Activated naive CD8-positive, alpha-beta T cell treated with anti-CD3 and anti-CD28 coated beads, Interleukin-2, amount 10 ng/mL, durations not matched to agents 7 days and 5 days (primary cell): ENCODE results near the gene PEF1. TPM values are rescaled to one million over a fixed set of nuclear protein-coding genes. Genes with fewer than 3 reads are reported as not detected.

Source experiments
- ATAC-seq: fragments of 150-1000 bp; cut with Tn5 transposase; one replicate; pipeline ENCODE4 v1.10.0; 2021; ENCODE audit warnings: low read depth, moderate library complexity
- POLR2A ChIA-PET: fragments of 350-600 bp; sonication (Branson Sonifier 250); formaldehyde crosslinking; loops from one replicate; lab custom pipeline; 2021; ENCODE audit warnings: antibody characterized with exemption; lab: Charles Lee
- DNase-seq: peaks from one replicate; pipeline ENCODE4 v3.0.0; 2021
- H3K27ac Mint-ChIP-seq: one replicate; pipeline ENCODE4 v1.8.0; 2022; ENCODE audit warnings: mild to moderate bottlenecking, mixed read lengths
- H3K27me3 Mint-ChIP-seq: one replicate; pipeline ENCODE4 v1.8.0; 2022; ENCODE audit warnings: mild to moderate bottlenecking, moderate library complexity, mixed read lengths
- H3K36me3 Mint-ChIP-seq: one replicate; pipeline ENCODE4 v1.8.0; 2021; ENCODE audit warnings: mild to moderate bottlenecking, mixed read lengths
- H3K4me1 Mint-ChIP-seq: one replicate; pipeline ENCODE4 v1.8.0; 2021; ENCODE audit warnings: mixed read lengths
- H3K4me3 Mint-ChIP-seq: one replicate; pipeline ENCODE4 v1.8.0; 2022; ENCODE audit warnings: mild to moderate bottlenecking, moderate library complexity, mixed read lengths
- H3K9me3 Mint-ChIP-seq: one replicate; pipeline ENCODE4 v1.8.0; 2021; ENCODE audit warnings: mixed read lengths
- total RNA-seq, 2 experiments: library from RNA; stranded (reverse); gene quantifications; one replicate each; pipeline ENCODE4 v1.2.3, GENCODE V29; 2021

Gene PEF1
- total RNA-seq, 2 experiments from 2014 or later = 47.2 TPM

DNA sequence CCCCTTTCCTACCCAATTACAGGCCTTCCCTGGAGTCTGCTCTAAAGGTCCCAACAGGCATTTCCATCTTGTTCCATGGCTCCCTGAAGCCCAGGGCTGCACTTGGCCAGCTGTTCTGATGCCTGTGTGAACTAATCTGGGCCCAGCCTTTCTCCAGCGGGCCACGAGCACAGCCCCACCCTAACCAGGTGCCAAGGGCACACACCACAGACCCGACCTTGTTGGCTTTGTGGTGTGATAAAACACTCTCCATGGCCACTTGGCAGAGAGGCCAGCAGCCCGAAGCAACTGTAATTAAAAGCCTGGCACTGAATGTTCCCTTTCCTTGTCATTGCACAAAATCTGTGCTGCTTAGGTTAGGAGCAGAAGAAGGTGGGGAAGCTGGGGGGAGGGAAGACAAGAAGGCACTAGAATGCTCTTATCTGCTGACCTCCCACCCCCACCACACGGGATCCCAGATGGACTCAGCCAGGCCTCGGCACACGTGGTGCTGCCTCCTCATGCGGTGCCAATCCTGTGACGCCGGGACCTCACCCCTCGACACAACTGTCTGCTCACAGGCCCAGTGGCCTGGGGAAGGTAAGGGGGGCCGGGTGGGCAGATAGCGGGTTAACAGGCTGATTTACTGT is 17.3 kb downstream of the PEF1 start:
- H3K9me3 Mint-ChIP-seq = no peaks in the 10 kb centered on the region
- DNase-seq (no peak), ATAC-seq (no peak)
- peaks cover 8% of the 10 kb centered on the region for H3K4me1 Mint-ChIP-seq
- no peak overlapping the region for H3K27ac Mint-ChIP-seq
- no peak overlapping the region for H3K4me3 Mint-ChIP-seq
- POLR2A ChIA-PET = no interaction called here
- no peaks in the 10 kb centered on the region for H3K27me3 Mint-ChIP-seq
- H3K36me3 Mint-ChIP-seq = peaks cover 9% of the 10 kb centered on the region

DNA sequence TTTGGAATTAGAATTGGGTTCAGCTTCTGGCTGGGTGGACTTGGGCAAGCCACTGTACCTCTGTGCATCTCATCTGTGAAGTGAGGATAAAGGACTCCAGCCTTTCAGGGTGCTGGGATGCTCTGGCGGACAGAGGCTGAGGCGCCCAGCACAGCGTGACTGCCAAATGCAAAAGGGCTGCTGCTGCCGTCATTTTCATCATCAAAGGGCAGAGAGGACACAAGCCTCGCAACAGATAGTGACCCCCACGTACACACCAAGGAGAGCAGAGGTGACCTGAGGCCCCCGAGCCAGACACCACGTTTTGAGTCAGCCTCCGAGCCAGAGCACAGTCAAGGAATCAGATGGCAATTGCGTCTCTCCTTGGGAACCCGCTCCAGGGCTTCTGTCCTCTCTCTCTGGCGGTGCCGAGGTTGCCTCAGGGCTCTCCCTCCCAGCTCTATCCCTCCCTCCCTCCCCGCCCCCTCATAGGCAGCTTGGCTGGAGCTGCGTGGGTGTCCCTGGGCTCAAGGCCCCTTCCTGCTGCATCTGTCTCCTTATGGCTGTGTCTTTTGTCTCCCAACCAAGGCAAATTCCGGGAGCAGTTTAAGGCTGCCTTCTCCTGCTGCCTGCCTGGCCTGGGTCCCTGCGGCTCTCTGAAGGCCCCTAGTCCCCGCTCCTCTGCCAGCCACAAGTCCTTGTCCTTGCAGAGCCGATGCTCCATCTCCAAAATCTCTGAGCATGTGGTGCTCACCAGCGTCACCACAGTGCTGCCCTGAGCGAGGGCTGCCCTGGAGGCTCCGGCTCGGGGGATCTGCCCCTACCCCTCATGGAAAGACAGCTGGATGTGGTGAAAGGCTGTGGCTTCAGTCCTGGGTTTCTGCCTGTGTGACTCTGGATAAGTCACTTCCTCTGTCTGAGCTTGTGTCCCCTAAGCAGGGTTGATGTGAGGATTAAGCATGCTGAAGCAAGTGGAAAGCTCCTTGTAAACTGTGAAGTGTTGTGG is 18.2 kb downstream of the PEF1 start:
- no peak for DNase-seq
- ATAC-seq = no peak
- no peaks in the 10 kb centered on the region for H3K27me3 Mint-ChIP-seq
- no peaks in the 10 kb centered on the region for H3K9me3 Mint-ChIP-seq
- H3K27ac Mint-ChIP-seq = no peak overlapping the region
- H3K4me3 Mint-ChIP-seq = no peak overlapping the region
- POLR2A ChIA-PET = no interaction called here
- H3K4me1 Mint-ChIP-seq = peaks cover 8% of the 10 kb centered on the region
- H3K36me3 Mint-ChIP-seq = peaks cover 9% of the 10 kb centered on the region

DNA sequence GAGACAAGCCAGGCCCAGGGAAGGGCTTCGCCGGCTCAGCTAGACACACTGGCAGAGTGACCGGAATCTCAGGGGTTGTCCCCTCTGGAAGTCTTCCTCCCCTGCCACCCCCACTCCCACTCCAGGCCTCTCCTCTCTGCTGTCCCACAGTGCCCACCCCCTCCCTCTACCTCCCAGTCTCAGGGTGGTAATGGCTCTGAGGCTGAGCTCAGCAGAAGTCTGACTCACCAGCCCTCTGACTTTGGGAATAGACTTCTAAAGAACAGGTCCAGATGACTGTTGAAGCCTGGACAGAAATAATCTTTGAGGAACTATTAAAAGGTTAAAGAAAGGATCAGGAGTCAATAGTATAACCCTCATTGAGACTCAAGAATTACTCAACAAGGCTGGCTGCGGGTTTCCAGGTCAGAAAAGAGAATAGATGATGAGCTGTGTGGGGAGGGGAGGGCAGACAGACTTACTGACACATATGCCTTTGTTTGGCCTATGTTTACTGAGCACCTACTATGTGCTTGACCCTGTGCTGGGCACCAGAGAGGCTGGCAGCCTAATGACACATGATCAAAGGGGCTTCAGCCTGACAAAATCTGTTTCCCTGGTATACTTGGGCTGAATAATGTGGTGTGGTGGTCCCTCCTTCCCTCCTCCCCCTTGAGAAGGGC is 19.0 kb downstream of the PEF1 start:
- no peak for DNase-seq
- POLR2A ChIA-PET = no interaction called here
- H3K4me1 Mint-ChIP-seq = peaks cover 8% of the 10 kb centered on the region
- no peak overlapping the region for H3K27ac Mint-ChIP-seq
- H3K9me3 Mint-ChIP-seq = no peaks in the 10 kb centered on the region
- H3K27me3 Mint-ChIP-seq = no peaks in the 10 kb centered on the region
- no peak for ATAC-seq
- no peak overlapping the region for H3K4me3 Mint-ChIP-seq
- H3K36me3 Mint-ChIP-seq = peaks cover 9% of the 10 kb centered on the region

DNA sequence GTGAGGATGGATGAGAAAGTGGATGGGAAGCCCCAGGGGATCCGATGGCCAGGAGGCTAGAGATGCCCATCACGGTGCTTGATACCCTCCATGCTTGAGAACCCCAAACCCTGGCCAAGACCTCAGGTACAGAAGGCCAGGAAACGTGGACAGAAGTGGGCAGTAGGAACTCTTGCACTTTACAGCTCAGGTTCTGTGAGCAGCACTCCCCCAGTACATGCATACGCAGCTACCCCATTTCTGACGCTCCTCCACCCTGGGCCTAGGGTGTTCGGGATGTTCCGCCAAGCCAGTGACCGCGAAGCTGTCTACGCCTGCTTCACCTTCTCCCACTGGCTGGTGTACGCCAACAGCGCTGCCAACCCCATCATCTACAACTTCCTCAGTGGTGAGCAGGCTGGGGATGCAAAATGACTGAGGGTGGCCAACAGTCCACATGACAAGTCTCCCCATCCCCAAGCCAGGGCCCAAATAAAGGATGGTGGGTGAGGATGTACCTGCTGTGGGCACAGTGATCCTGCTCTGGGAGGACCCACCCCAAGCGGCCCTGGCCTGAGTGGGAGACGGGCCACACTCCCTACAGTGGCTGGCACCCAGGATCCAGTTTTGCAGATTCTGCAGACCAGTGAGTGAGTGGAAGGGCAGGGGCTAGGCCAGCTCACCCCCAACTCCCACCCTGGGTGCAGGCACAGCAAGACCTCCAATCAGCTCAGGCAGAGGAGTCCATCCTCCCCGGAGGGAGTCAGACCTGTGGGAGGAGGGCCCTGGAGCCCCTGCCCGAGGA is 19.8 kb downstream of the PEF1 start:
- Mint-ChIP-seq H3K4me1 (peaks cover 8% of the 10 kb centered on the region), H3K27me3 (no peaks in the 10 kb centered on the region), H3K4me3 (no peak overlapping the region), H3K27ac (no peak overlapping the region), H3K36me3 (peaks cover 2% of the 10 kb centered on the region), H3K9me3 (no peaks in the 10 kb centered on the region)
- POLR2A ChIA-PET = interaction anchor here (0.6 kb wide), 1 partner anchor 14 kb away, joined by 3 read pairs; no protein-coding TSS in a partner anchor
- DNase-seq = no peak
- no peak for ATAC-seq

DNA sequence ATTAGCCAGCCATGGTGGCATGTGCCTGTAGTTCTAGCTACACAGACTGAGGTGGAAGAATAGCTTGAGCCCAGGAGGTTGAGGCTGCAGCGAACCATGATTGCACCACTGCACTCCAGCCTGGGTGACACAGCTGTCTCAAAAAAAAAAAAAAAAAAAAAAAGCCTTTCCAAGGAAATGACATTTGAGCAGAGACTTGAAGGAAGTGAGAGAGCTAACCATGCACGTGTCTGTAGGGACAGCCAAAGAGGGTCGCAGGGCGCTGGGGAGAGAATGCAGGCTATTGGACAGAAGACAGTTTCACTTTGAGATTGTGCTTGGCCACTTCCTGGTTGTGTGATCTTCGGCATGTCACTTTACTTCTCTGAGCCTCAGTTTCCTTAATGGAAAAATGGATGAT is 20.4 kb downstream of the PEF1 start:
- peaks cover 2% of the 10 kb centered on the region for H3K36me3 Mint-ChIP-seq
- no peak for ATAC-seq
- H3K27ac Mint-ChIP-seq = no peak overlapping the region
- H3K4me1 Mint-ChIP-seq = peaks cover 8% of the 10 kb centered on the region
- no peaks in the 10 kb centered on the region for H3K27me3 Mint-ChIP-seq
- H3K4me3 Mint-ChIP-seq = no peak overlapping the region
- no peak for DNase-seq
- POLR2A ChIA-PET = interaction anchor here (0.6 kb wide), 1 partner anchor 15 kb away, joined by 3 read pairs; no protein-coding TSS in a partner anchor
- H3K9me3 Mint-ChIP-seq = no peaks in the 10 kb centered on the region

DNA sequence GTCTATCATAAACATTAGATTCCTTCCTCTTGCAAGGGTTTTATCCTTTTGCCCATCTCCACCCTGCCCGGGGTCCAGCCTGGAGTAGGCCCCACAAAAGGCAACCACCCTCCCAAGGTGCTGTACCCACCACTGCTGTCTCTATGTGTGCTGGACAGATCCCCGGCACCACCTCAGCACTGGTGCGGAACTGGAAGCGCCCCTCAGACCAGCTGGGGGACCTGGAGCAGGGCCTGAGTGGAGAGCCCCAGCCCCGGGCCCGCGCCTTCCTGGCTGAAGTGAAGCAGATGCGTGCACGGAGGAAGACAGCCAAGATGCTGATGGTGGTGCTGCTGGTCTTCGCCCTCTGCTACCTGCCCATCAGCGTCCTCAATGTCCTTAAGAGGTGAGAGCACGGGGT is 21.3 kb downstream of the PEF1 start:
- no peak for DNase-seq
- no peak overlapping the region for H3K27ac Mint-ChIP-seq

DNA sequence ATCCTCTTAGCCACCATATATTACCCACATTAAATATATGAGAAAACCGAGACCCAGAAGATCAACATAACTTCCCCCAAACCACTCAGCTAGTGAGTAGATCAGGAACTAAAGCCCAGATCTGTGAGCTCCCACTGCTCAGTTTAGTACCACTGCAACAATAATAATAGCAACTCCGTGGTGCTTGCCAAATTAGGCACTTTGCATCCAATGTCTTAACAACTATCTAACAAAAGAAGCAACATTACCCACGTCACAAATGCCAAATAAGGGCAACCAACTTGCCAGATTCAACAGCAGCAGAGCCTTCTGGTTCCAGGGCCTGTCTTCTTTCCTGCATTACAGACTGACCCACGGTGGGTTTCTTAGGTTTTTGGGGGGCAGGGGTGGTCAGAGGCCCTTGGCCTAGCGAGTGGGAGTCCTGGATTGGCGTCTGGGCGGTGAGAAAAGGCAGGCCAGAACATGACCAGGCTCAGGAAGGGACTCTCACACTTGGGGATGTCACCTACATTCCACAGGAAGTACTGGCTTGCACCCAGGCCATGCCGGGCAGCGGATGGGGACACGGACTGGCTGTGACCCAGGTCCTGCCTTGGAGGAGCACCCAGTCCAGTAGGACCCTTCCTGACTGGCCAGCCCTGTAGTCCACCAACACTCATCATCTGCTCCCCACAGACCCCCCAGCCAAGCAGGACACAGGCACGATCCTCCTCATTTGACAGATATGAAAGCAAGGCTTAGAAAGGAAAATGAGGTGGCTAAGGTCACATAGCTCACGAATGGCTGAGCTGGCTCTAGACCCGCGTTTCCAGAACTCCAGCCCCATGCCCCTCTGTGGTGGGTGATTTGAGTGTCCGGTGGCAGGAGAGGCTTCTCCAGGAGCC is 22.6 kb downstream of the PEF1 start:
- Mint-ChIP-seq H3K27me3 (peaks cover 13% of the 10 kb centered on the region), H3K4me3 (no peak overlapping the region), H3K9me3 (no peaks in the 10 kb centered on the region), H3K4me1 (peaks cover 10% of the 10 kb centered on the region), H3K27ac (peak overlapping the region; percentile 42), H3K36me3 (peaks cover 2% of the 10 kb centered on the region)
- ATAC-seq (no peak), DNase-seq (no peak)
- POLR2A ChIA-PET = no interaction called here

More for the DNA sequence above, 21.3 kb downstream of the PEF1 start:
- Mint-ChIP-seq H3K27me3 (peaks cover 9% of the 10 kb centered on the region), H3K4me3 (no peak overlapping the region), H3K4me1 (peaks cover 8% of the 10 kb centered on the region), H3K9me3 (no peaks in the 10 kb centered on the region), H3K36me3 (peaks cover 2% of the 10 kb centered on the region)
- no peak for ATAC-seq
- POLR2A ChIA-PET = no interaction called here

DNA sequence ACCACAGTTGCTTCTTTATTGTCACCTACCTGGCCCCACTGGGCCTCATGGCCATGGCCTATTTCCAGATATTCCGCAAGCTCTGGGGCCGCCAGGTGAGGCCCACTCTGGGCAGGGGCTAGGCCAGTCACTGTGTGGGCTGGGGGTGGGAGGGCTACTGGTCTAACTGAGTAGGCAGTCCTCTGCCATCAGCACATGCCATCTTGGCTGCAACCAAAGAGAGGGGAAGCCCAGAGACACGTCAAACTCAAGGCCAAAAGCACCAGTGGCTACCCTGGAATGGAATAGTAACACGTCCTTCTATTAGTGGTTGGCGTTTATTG is 23.2 kb downstream of the PEF1 start:
- DNase-seq (no peak), ATAC-seq (no peak)
- no peaks in the 10 kb centered on the region for H3K9me3 Mint-ChIP-seq
- peak overlapping the region; percentile 42 for H3K27ac Mint-ChIP-seq
- H3K4me1 Mint-ChIP-seq = peaks cover 10% of the 10 kb centered on the region
- H3K36me3 Mint-ChIP-seq = no peaks in the 10 kb centered on the region
- POLR2A ChIA-PET = no interaction called here
- H3K4me3 Mint-ChIP-seq = no peak overlapping the region
- H3K27me3 Mint-ChIP-seq = peaks cover 19% of the 10 kb centered on the region

DNA sequence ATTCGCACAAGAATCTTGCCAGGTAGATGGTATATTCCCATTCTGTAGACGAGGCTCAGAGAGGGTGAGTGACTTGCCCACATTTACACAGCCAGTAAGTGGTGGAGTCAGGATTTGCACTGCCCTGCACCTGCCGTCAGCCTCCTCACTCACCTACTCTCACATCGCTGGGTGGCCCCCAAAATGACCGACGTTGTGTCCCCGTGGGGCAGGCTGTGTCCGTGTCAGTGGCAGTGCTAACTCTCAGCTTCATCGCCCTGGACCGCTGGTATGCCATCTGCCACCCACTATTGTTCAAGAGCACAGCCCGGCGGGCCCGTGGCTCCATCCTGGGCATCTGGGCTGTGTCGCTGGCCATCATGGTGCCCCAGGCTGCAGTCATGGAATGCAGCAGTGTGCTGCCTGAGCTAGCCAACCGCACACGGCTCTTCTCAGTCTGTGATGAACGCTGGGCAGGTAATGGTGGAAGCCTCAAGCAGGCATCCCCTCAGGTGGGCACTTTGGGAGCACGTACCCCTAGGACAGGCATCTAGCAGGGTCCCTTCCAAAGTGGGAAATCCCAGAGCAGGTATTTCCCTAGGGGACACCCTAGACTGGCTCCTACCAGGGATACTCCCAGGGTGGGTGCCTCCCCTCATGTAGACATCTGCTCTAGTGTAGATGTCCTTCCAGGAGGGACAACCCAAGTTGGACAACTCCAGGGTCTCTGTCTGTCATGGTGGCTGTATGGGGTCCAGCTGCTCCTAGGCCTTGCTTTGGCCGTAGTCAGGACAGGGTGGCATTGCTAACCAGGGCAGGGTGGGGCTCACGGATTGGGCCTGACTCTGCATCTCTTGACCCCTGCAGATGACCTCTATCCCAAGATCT is 23.8 kb downstream of the PEF1 start:
- no peaks in the 10 kb centered on the region for H3K9me3 Mint-ChIP-seq
- peaks cover 10% of the 10 kb centered on the region for H3K4me1 Mint-ChIP-seq
- no peak overlapping the region for H3K4me3 Mint-ChIP-seq
- H3K27me3 Mint-ChIP-seq = peaks cover 21% of the 10 kb centered on the region
- no peaks in the 10 kb centered on the region for H3K36me3 Mint-ChIP-seq
- DNase-seq (no peak), ATAC-seq (no peak)
- POLR2A ChIA-PET = no interaction called here
- H3K27ac Mint-ChIP-seq = no peak overlapping the region

DNA sequence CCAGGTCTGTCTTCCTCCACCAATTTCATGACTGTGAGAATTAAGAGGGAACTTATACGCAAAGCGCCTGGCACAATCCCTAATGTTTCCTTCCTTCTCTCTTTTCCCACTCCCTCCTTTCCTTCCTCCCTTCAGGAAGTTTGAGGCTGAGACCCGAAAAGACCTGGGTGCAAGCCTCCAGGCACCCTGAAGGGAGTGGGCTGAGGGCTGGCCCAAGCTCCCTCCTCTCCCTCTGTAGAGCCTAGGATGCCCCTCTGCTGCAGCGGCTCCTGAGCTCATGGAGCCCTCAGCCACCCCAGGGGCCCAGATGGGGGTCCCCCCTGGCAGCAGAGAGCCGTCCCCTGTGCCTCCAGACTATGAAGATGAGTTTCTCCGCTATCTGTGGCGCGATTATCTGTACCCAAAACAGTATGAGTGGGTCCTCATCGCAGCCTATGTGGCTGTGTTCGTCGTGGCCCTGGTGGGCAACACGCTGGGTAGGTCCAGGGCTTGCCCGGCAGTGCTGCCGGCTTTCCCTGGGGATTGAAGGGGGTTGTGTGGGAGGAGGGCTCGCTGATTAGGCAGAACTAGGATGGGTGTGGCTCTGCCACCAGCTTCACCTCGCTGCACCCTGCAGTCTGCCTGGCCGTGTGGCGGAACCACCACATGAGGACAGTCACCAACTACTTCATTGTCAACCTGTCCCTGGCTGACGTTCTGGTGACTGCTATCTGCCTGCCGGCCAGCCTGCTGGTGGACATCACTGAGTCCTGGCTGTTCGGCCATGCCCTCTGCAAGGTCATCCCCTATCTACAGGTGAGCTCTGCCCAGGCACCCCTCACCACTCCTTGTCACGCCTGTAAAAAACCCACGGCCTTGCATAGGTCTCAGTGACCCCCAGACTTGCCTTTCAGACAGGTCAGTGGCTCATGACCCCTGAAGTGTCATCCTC is 25.5 kb downstream of the PEF1 start:
- H3K9me3 Mint-ChIP-seq = no peaks in the 10 kb centered on the region
- POLR2A ChIA-PET = no interaction called here
- ATAC-seq = no peak
- H3K36me3 Mint-ChIP-seq = no peaks in the 10 kb centered on the region
- H3K4me3 Mint-ChIP-seq = no peak overlapping the region
- DNase-seq = no peak
- peaks cover 24% of the 10 kb centered on the region for H3K27me3 Mint-ChIP-seq
- H3K4me1 Mint-ChIP-seq = peaks cover 3% of the 10 kb centered on the region
- H3K27ac Mint-ChIP-seq = no peak overlapping the region
